T47D (cell line): ENCODE measurements around the gene KIAA0753.

Experiments used
- DNase-seq, 2 experiments: peaks; one replicate each; pipeline versions ENCODE4 v3.0.0 to v3.0.0-alpha.2; 2011 to 2012; ENCODE audit warnings: low read depth in 1 of 2, low spot score in 1 of 2
- JUND ChIP-seq: IDR thresholded peaks from 2 replicates; pipeline ENCODE4 v1.6.1; 2012; ENCODE audit warnings: low read depth
- in situ Hi-C: cut with HindIII; loops from 2 replicates; pipeline ENCODE4 v1.10.0; 2016; ENCODE audit warnings: low sequenced_read_pairs, low pct_unique_long_range_greater_than_20kb

KIAA0753 gene

GRCh38 chr17:6548578-6549330 is 91.8 kb downstream of the KIAA0753 start:
- no peak for TF ChIP-seq JUND
- in situ Hi-C loops: no loop called here
- no peak for DNase-seq

GRCh38 chr17:6548034-6548433 is 92.5 kb downstream of the KIAA0753 start:
- in situ Hi-C loops: no loop called here
- TF ChIP-seq JUND: no peak
- no peak for DNase-seq

- in situ Hi-C loops: no loop called here
Measured at GRCh38 chr17:6547336-6547735, 93.2 kb downstream of the KIAA0753 start.

GRCh38 chr17:6546069-6546718 is 94.3 kb downstream of the KIAA0753 start:
- no peak for TF ChIP-seq JUND
- DNase-seq: no peak
- in situ Hi-C loops: no loop called here

More at GRCh38 chr17:6547336-6547735, 93.2 kb downstream of the KIAA0753 start:
- no peak for TF ChIP-seq JUND
- no peak for DNase-seq

- TF ChIP-seq JUND: no peak
- in situ Hi-C loops: no loop called here
- DNase-seq: no peak
Measured at GRCh38 chr17:6545291-6545690, 95.2 kb downstream of the KIAA0753 start.

- in situ Hi-C loops: no loop called here
- no peak for TF ChIP-seq JUND
- no peak for DNase-seq
Measured at GRCh38 chr17:6544011-6544370, 96.5 kb downstream of the KIAA0753 start.

- in situ Hi-C loops: no loop called here
- DNase-seq: no peak
- TF ChIP-seq JUND: no peak
Measured at GRCh38 chr17:6543079-6544010, 97.2 kb downstream of the KIAA0753 start.

- DNase-seq: no peak
- in situ Hi-C loops: no loop called here
- TF ChIP-seq JUND: no peak
Measured at GRCh38 chr17:6542577-6542976, 97.9 kb downstream of the KIAA0753 start.

GRCh38 chr17:6541886-6542285 is 98.6 kb downstream of the KIAA0753 start:
- in situ Hi-C loops: no loop called here
- no peak for TF ChIP-seq JUND
- no peak for DNase-seq

- DNase-seq: no peak
- no peak for TF ChIP-seq JUND
- in situ Hi-C loops: no loop called here
Measured at GRCh38 chr17:6539871-6540270, 100.6 kb downstream of the KIAA0753 start.

- in situ Hi-C loops: no loop called here
- no peak for TF ChIP-seq JUND
Measured at GRCh38 chr17:6536566-6537065, 103.9 kb downstream of the KIAA0753 start.

GRCh38 chr17:6536053-6536452 is 104.5 kb downstream of the KIAA0753 start:
- TF ChIP-seq JUND: no peak
- in situ Hi-C loops: no loop called here

More at GRCh38 chr17:6536566-6537065, 103.9 kb downstream of the KIAA0753 start:
- DNase-seq: no peak

More at GRCh38 chr17:6536053-6536452, 104.5 kb downstream of the KIAA0753 start:
- DNase-seq: no peak
